ENCODE measurements around the gene IGF1.

The IGF1 gene

GRCh38 chr12:102376181-102376747, 104.1 kb downstream of the IGF1 start:
- TF ChIP-seq TEAD4 (IDR thresholded peaks at IDR 0.05) (no peak), EGR1 (IDR thresholded peaks at IDR 0.05) (no peak), EP300 (IDR thresholded peaks at IDR 0.05; ENCODE audit: borderline replicate concordance) (no peak), TCF12 (IDR thresholded peaks at IDR 0.05; ENCODE audit: low read depth) (no peak), CEBPB (IDR thresholded peaks at IDR 0.05) (no peak), USF1 (IDR thresholded peaks at IDR 0.05) (no peak), REST (IDR thresholded peaks at IDR 0.05; ENCODE audit: low read depth) (no peak), ZBTB7A (IDR thresholded peaks at IDR 0.05; ENCODE audit: low read depth) (no peak), CREB1 (IDR thresholded peaks at IDR 0.05; ENCODE audit: low read depth) (no peak), TAF1 (IDR thresholded peaks at IDR 0.05; ENCODE audit: low read depth) (no peak), RAD21 (IDR thresholded peaks at IDR 0.05; ENCODE audit: low read depth) (no peak), MAX (IDR thresholded peaks at IDR 0.05) (no peak), NFIC (IDR thresholded peaks at IDR 0.05) (no peak), FOXM1 (IDR thresholded peaks at IDR 0.05; ENCODE audit: borderline replicate concordance, low read depth) (no peak), YY1 (IDR thresholded peaks at IDR 0.05; ENCODE audit: low read depth) (no peak)

- TF ChIP-seq EGR1 (IDR thresholded peaks at IDR 0.05) (no peak), REST (IDR thresholded peaks at IDR 0.05; ENCODE audit: low read depth) (no peak), CEBPB (IDR thresholded peaks at IDR 0.05) (no peak), FOXM1 (IDR thresholded peaks at IDR 0.05; ENCODE audit: borderline replicate concordance, low read depth) (no peak), TEAD4 (IDR thresholded peaks at IDR 0.05) (no peak), TCF12 (IDR thresholded peaks at IDR 0.05; ENCODE audit: low read depth) (no peak), TAF1 (IDR thresholded peaks at IDR 0.05; ENCODE audit: low read depth) (no peak), USF1 (IDR thresholded peaks at IDR 0.05) (no peak), ZBTB7A (IDR thresholded peaks at IDR 0.05; ENCODE audit: low read depth) (no peak), CREB1 (IDR thresholded peaks at IDR 0.05; ENCODE audit: low read depth) (no peak), MAX (IDR thresholded peaks at IDR 0.05) (no peak), RAD21 (IDR thresholded peaks at IDR 0.05; ENCODE audit: low read depth) (no peak), NFIC (IDR thresholded peaks at IDR 0.05) (no peak)
These were observed 106.2 kb downstream of the IGF1 start for GRCh38 chr12:102374190-102374589.

GRCh38 chr12:102372087-102372486, 108.3 kb downstream of the IGF1 start:
- no peak for TF ChIP-seq RAD21 (IDR thresholded peaks at IDR 0.05; ENCODE audit: low read depth)
- TF ChIP-seq TCF12 (IDR thresholded peaks at IDR 0.05; ENCODE audit: low read depth), result no peak
- TF ChIP-seq ZBTB7A (IDR thresholded peaks at IDR 0.05; ENCODE audit: low read depth), result no peak
- no peak for TF ChIP-seq EP300 (IDR thresholded peaks at IDR 0.05; ENCODE audit: borderline replicate concordance)
- no peak for TF ChIP-seq MAX (IDR thresholded peaks at IDR 0.05)
- no peak for TF ChIP-seq FOXM1 (IDR thresholded peaks at IDR 0.05; ENCODE audit: borderline replicate concordance, low read depth)

- TF ChIP-seq REST (IDR thresholded peaks at IDR 0.05; ENCODE audit: low read depth), result no peak
- no peak for TF ChIP-seq CREB1 (IDR thresholded peaks at IDR 0.05; ENCODE audit: low read depth)
These were observed 109.2 kb downstream of the IGF1 start for GRCh38 chr12:102371165-102371564.

Measured in Ishikawa (cell line).